Testis (tissue), 3 donors: ENCODE measurements around the gene IPO9. TPM values are rescaled to one million over a fixed set of nuclear protein-coding genes. Genes with fewer than 3 reads are reported as not detected.
"Not testable (repeated sequence)": the region's sequence is repeated elsewhere in the genome, so short reads cannot be mapped to it uniquely, and the experiment has no call there.

Experiments
- DNase-seq: peaks from one replicate; pipeline ENCODE4 v3.0.0-alpha.2; 2019
- H3K27ac ChIP-seq, 2 donors: fragments of 200-600 bp; sonication (generic); one replicate each; pipeline ENCODE4 v1.5.1; 2019
- H3K27me3 ChIP-seq: fragments of 200-600 bp; sonication (generic); one replicate; pipeline ENCODE4 v1.5.1; 2019
- H3K36me3 ChIP-seq: fragments of 200-600 bp; sonication (generic); one replicate; pipeline ENCODE4 v1.5.1; 2017; ENCODE audit warnings: low read depth; ENCODE audit errors: missing control alignments
- H3K4me1 ChIP-seq: fragments of 200-600 bp; sonication (generic); one replicate; pipeline ENCODE4 v1.5.1; 2019
- H3K4me3 ChIP-seq, 2 donors: fragments of 200-600 bp; sonication (generic); one replicate each; pipeline ENCODE4 v1.5.1; 2017 to 2019
- H3K9me3 ChIP-seq: fragments of 200-600 bp; sonication (generic); one replicate; pipeline ENCODE4 v1.5.1; 2017
- POLR2A ChIP-seq: fragments of 450-650 bp; IDR thresholded peaks from one replicate; pipeline ENCODE4 v1.6.1; 2017; ENCODE audit warnings: antibody characterized with exemption, mild to moderate bottlenecking, moderate library complexity
- WGBS, 2 donors: methylation state at CpG; one replicate each; pipeline ENCODE4 v1.1.5; 2018; 5-methylcytosine and 5-hydroxymethylcytosine counted together
- intact Hi-C: fragments of 100-400 bp; cut with DNase I; formaldehyde crosslinking; loops from one replicate; pipeline ENCODE4 v1.15.1; 2023; ENCODE audit warnings: low total_unique reads
- polyA plus RNA-seq: library from polyadenylated mRNA; stranded (reverse); fragments of 350-450 nt; fragmentation: Illumina TruSeq; extraction: RNeasy Lipid Tissue Mini Kit (QIAGEN cat#74804); gene quantifications from one replicate; pipeline ENCODE4 v1.2.3, GENCODE V29; 2014; ENCODE audit warnings: low read depth, low replicate concordance; ENCODE audit not compliant: insufficient read depth
- total RNA-seq, 2 donors: library from RNA; depleted of rRNA; stranded (reverse); fragments of >200 nt; gene quantifications; one replicate each; pipeline ENCODE4 v1.2.3, GENCODE V29; 2016
- TF ChIP-seq, protein P1 (sequence below), 3 experiments: fragments of 450-650 bp in 2 of 3; fragments of 200-600 bp in 1 of 3; sonication (generic) in 1 of 3; IDR thresholded peaks; one replicate each; pipeline ENCODE4 v1.5.1; 2016 to 2019; ENCODE audit warnings: antibody characterized with exemption in 3 of 3, mild to moderate bottlenecking in 2 of 3, moderate library complexity in 1 of 3

The IPO9 gene
- total and polyA plus RNA-seq, 3 donors from 2014 or later = 29.4 to 33.0 (median 30.5) TPM

DNA sequence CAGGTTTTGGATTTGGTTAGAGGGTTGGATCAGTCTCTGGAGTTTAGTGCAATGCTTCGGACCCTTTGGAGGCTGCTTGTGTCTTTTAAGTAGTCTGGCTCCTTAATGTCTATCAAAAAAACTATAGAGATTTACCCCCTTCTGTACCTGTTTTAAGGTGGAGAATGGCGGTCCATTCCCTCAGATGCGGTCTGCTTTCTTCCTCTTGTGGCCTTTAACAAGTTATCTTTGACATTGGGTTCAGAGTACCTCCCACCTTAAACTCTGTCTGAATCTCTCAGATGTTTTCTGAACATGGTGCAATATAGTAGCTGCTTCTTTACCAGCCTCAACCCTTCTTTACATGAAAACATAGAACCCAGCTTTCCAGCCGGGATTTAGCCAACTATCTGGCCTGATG is 2.4 kb downstream of the IPO9 start:
- 85 to 86% methylated on average over 4 of the region's 4 CpGs for WGBS, 2 donors
- intact Hi-C loops = no loop called here
- no peak overlapping the region for H3K4me3 ChIP-seq
- no peaks in the 10 kb centered on the region for H3K36me3 ChIP-seq
- no peaks in the 10 kb centered on the region for H3K27me3 ChIP-seq
- no peak for TF ChIP-seq POLR2A
- TF ChIP-seq, protein P1, sequence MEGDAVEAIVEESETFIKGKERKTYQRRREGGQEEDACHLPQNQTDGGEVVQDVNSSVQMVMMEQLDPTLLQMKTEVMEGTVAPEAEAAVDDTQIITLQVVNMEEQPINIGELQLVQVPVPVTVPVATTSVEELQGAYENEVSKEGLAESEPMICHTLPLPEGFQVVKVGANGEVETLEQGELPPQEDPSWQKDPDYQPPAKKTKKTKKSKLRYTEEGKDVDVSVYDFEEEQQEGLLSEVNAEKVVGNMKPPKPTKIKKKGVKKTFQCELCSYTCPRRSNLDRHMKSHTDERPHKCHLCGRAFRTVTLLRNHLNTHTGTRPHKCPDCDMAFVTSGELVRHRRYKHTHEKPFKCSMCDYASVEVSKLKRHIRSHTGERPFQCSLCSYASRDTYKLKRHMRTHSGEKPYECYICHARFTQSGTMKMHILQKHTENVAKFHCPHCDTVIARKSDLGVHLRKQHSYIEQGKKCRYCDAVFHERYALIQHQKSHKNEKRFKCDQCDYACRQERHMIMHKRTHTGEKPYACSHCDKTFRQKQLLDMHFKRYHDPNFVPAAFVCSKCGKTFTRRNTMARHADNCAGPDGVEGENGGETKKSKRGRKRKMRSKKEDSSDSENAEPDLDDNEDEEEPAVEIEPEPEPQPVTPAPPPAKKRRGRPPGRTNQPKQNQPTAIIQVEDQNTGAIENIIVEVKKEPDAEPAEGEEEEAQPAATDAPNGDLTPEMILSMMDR (IDR thresholded peaks at IDR 0.05) = no peak
- no peak for DNase-seq
- no peaks in the 10 kb centered on the region for H3K9me3 ChIP-seq
- peaks cover 8% of the 10 kb centered on the region for H3K4me1 ChIP-seq
- no peak overlapping the region for H3K27ac ChIP-seq

DNA sequence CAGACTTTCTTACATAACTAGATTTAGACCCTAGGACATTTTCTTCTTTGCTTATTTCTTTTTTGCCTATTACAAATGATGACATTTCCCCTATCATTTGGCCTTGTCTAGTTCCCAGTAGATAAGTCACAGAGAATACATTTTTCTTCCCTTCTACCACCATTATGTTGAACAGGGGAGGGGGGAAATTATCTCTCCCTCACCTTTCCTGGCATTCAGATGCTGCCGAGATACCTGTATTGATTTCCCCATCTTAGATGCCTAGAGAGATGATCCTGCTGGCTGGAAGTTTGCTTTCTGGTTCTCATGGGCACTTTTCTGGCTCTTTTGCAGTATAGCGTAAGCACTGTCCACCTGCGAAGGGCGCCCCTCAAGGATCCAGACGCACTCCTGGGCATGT is 5.7 kb downstream of the IPO9 start:
- intact Hi-C loops = no loop called here
- Histone ChIP-seq H3K9me3 (no peaks in the 10 kb centered on the region), H3K36me3 (no peaks in the 10 kb centered on the region), H3K27ac (no peak overlapping the region), H3K4me3 (no peak overlapping the region), H3K27me3 (no peaks in the 10 kb centered on the region), H3K4me1 (peaks cover 2% of the 10 kb centered on the region)
- no peak for DNase-seq
- TF ChIP-seq, protein P1 (IDR thresholded peaks at IDR 0.05) = no peak
- TF ChIP-seq POLR2A = no peak
- WGBS, 2 donors = 92 to 99% methylated on average over 5 of the region's 5 CpGs

DNA sequence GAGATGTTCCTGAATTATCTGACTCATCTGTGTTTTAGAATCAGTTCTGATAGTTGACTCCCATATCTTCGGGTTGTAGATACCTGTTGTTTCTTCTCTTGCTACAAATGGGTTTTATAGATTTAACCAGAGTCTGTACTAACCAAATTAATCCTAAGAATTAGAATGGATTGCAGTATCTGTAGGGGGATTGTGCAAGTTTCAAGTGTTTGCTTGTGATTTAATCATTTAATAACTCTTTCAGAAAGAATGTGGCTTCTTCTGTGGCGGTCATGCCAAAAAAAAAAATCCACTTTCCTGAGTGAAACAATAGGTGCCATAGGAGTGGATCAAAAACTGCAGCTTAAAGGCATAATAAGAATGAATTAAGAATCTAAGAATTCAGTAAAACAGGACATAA is 9.4 kb downstream of the IPO9 start:
- H3K27me3 ChIP-seq = no peaks in the 10 kb centered on the region
- intact Hi-C loops = no loop called here
- WGBS, 2 donors = 54 to 74% methylated on average over 2 of the region's 2 CpGs
- no peak overlapping the region for H3K27ac ChIP-seq
- no peaks in the 10 kb centered on the region for H3K9me3 ChIP-seq
- peaks cover 2% of the 10 kb centered on the region for H3K4me1 ChIP-seq
- no peak for DNase-seq
- TF ChIP-seq, protein P1 (IDR thresholded peaks at IDR 0.05) = no peak
- TF ChIP-seq POLR2A = no peak
- H3K36me3 ChIP-seq = no peaks in the 10 kb centered on the region
- H3K4me3 ChIP-seq = no peak overlapping the region

DNA sequence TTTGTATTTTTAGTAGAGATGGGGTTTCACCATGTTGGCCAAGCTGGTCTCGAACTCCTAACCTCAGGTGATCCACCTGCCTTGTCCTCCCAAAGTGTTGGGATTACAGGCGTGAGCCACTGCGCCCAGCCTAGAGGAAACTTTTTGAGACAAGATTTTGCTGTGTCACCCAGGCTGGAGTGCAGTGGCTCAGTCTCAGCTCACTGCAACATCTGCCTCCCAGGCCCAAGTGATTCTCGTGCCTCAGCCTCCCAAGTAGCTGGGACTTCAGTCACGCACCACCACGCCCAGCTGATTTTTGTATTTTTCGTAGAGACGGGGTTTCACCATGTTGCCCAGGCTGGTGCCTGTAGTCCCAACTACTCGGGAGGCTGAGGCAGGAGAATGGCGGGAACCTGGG is 10.1 kb downstream of the IPO9 start:
- H3K36me3 ChIP-seq, H3K4me1 ChIP-seq, H3K27me3 ChIP-seq, intact Hi-C loops, H3K9me3 ChIP-seq, DNase-seq, H3K4me3 ChIP-seq, H3K27ac ChIP-seq: not testable (repeated sequence)
- WGBS, 2 donors = 92 to 96% methylated on average over 10 of the region's 10 CpGs

DNA sequence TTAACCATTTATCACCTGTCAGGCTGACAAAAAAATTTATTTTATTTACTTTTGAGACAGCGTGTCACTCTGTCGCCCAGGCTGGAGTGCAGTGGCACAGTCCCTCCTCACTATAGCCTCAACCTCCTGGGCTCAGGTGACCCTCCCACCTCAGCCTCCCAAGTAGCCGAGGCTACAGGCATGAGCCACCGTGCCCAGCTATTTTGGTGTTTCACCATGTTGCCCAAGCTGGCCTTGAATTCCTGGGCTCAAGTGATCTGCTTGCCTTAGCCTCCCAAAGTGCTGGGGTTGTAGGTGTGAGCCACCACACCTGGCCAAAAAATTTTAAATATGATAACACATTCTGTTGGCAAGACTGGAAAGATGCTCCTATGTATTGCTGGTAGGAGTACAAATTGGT is 11.1 kb downstream of the IPO9 start:
- Histone ChIP-seq H3K4me3 (no peak overlapping the region), H3K36me3 (no peaks in the 10 kb centered on the region), H3K4me1 (no peaks in the 10 kb centered on the region), H3K9me3 (no peaks in the 10 kb centered on the region), H3K27ac (no peak overlapping the region), H3K27me3 (no peaks in the 10 kb centered on the region)
- DNase-seq = no peak
- intact Hi-C loops = no loop called here
- TF ChIP-seq, protein P1 (IDR thresholded peaks at IDR 0.05) = no peak
- TF ChIP-seq POLR2A = no peak
- WGBS, 2 donors = 91 to 96% methylated on average over 4 of the region's 4 CpGs
